Loucy (cell line): Measurements from ENCODE around the gene ITGB3.

Experiments used
- CTCF ChIP-seq: fragments of 200-600 bp; sonication (generic); conservative IDR thresholded peaks from 2 replicates; pipeline ENCODE4 v1.5.1; 2014; ENCODE audit warnings: mild to moderate bottlenecking, antibody characterized with exemption, low read length
- EZH2phosphoT487 ChIP-seq: fragments of 200-600 bp; IDR thresholded peaks from 2 replicates; pipeline ENCODE4 v1.6.1; 2018; ENCODE audit warnings: antibody characterized with exemption, mild to moderate bottlenecking, moderate library complexity, borderline replicate concordance

- TF ChIP-seq CTCF (no peak), EZH2phosphoT487 (no peak)
Observed at GRCh38 chr17:47227862-47228261, 25.8 kb upstream of the ITGB3 start.
